ENCODE measurements around the gene ZNF555.
A peak's percentile ranks its signal among the peaks of the same experiment; 100 is the strongest.

ZNF555 gene

DNA sequence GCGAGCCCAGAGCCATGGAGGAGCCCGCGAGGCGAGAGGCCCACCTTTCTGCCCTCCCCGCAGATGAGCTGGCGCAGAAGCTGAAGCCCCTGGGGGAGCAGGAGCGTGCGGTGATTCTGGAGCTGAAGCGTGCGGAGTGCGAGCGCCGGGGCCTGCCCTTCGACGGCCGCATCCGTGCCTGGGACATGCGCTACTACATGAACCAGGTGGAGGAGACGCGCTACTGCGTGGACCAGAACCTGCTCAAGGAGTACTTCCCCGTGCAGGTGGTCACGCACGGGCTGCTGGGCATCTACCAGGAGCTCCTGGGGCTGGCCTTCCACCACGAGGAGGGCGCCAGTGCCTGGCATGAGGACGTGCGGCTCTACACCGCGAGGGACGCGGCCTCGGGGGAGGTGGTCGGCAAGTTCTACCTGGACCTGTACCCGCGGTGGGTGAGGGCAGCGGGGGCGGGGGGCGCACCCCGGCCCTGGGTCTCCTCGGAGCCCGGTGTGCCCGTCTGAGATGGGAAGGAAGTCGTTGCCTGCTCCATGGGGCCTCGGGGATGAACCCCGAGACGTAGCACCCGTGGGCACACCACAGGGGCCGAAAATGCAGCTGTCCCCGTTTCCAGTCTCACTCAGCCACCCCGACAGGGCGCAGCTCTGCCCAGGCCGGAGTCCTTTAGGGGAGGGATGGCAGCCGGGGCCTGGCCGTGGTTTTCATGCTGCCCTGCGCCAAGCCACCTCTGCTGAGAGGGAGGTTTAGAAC, 33.7 kb upstream of the ZNF555 start:
- no peak for DNase-seq (ENCODE audit: low spot score)

DNA sequence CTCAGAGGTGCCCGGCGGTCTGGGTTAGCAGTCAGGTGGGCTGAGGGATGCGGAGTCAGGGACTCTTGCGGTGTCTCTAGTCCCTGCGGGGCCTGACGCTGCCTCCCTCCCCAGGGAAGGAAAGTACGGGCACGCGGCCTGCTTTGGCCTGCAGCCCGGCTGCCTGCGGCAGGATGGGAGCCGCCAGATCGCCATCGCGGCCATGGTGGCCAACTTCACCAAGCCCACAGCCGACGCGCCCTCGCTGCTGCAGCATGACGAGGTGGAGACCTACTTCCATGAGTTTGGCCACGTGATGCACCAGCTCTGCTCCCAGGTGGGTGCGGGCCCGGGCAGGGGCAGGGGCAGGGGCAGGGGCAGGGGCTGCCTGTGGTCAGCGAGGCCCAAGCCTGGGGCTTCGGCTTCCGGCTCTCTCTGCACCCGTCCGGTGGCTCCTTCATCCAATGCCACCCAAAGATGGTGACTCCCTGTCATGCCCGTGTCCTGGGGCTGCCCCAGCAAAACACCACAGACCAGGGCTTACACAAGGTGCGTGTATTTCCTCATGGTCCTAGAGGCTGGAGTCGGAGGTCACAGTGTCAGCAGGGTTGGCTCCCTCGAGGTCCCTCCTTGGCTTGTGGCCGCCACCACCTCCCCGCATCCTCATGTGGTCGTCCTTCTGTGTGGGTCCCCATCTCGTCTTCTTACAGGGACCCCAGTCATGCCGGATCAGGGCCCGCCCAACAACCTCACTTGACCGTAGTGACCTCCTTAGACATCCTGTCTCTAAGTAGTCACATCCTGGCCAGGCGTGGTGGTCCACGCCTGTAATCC, 32.9 kb upstream of the ZNF555 start:
- no peak for DNase-seq (ENCODE audit: low spot score)

- DNase-seq (ENCODE audit: low spot score), result no peak
Measured at GRCh38 chr19:2809387-2810140, 31.7 kb upstream of the ZNF555 start.

- no peak for DNase-seq (ENCODE audit: low spot score)
Measured at GRCh38 chr19:2810141-2811091, 30.9 kb upstream of the ZNF555 start.

DNA sequence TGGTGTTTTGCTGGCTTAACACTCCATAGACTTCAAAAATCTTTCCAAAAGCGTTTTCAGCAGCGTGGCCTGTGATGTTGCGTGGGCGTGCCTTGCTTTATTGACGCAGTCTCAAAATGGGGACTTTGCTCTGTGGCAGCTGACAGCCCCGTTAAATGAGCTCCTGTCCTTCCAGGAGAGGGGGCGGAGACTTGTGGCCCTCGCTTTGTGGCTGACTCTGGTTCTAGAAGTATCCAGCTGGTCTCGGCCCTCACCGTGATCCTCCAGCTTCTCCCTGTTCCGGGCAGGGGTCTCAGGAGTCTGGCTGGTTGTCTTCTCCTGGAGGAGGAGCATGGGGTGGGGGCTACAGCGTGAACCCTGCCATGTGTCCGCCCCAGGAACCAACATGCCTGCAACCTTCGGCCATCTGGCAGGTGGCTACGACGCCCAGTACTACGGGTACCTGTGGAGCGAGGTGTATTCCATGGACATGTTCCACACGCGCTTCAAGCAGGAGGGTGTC, 30.0 kb upstream of the ZNF555 start:
- no peak for DNase-seq (ENCODE audit: low spot score)

DNA sequence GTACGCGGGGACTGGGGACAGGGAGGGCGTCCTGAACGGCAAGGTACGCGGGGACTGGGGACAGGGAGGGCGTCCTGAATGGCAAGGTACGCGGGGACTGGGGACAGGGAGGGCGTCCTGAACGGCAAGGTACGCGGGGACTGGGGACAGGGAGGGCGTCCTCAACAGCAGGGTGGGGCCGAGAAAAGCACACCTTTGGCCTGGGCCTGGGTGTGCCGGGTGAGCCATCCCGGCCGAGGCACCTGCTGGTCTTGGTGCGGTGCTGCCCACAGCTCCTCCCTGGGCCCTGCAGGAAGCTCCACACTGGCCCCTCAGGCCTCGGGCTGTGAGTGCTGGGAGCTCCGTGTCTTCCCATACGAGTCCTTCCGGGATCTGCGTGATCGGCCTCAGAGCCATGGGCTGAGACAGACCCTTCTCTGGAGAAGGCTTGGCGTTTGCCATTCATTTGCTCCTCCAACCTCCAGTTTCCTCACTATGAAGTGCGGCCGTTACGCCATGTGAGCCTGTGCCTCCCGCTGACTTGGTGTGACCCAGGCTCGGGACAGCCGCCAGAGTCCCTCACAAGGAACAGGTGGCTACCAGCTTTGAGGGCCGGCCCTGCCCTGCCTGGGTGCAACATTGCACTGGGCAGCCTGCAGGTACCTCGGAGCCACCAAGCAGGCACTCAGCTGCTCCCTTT, 29.4 kb upstream of the ZNF555 start:
- DNase-seq (ENCODE audit: low spot score), result no peak

- DNase-seq (ENCODE audit: low spot score), result no peak
Measured at GRCh38 chr19:2812414-2813234, 28.7 kb upstream of the ZNF555 start.

DNA sequence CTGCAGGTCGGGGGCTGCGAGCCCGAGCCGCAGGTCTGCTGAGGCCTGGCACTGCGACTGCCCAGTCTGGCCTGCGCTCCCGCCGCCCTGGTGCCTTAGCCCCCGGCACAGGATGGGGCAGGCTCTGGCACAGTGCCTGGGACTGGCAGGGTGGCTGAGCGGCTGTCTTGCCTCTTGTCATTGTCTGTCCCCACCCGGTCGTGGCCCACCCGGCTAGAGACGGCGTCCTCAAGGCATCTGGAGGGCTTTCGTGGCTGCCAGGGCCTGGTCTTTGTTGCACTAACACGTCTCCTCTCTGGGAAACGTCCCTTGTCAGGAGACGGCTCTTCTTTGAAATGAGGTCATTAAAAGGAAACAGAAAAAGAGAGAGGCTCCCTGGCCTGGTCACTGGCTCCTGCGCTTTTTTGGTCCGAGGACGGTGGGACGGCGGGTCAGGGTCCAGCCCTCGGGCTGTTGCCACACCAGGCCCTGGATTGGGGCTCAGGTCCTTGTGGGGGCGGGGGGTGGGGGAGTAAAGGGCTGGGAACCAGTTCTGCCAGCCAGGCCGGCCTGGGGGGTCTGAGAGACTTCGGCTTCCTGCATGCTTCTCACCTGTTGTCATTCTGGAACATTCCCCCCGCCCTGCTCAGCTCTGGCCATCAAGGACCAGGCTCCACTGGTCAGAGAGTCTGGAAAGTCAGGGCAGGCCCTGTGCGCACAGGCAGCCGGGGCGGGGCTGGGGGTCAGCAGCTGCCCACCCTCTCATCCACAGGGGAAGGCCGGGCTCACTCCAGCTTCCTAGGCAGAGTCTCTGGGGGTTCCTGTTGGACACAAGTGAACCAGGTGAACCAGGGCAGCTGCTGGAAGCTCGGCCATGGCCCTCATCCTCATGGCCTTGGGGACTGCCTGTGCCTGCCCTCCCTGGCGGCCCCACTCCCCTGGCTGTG, 27.8 kb upstream of the ZNF555 start:
- DNase-seq (ENCODE audit: low spot score), result no peak

DNA sequence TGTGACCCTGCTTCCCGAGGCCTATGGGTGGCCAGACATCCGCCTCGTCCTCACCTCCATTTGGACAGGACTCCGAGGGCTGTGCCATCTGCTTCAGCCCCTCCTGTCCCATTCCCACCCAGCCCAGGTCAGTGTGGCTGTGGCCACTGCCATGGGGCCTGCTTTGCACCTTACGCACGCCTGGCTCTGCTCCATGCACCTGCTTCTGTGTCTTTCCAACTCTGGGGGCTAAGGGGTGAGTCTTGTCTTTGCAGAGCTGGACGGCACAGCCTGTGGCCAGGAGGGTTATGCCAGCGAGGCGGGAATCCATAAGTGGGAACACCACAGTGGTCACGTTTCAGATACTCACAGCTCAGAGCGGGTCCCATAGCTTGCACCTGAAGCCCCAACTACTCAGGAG, 26.8 kb upstream of the ZNF555 start:
- DNase-seq (ENCODE audit: low spot score), result no peak

- no peak for DNase-seq (ENCODE audit: low spot score)
Measured at GRCh38 chr19:2815191-2815614, 26.1 kb upstream of the ZNF555 start.

DNA sequence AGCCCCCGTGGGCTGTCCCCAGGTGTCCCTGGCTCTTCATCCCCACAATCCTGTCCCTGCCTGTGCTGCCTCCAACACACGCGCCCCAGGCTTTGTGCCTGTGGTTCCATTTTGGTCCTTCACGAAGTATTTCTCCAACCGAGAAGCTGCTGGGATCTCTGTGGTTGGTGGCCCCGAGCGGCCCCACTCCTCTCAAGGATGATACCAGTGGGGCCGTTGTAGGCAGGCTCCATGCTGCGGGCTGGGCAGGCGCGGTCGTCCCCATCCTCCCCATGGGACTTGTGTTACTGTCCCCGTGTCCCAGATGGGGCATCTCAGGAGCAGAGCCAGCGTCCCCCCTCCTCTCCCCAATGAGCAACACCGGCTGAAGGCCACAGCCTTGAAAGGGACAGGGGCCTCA, 25.4 kb upstream of the ZNF555 start:
- no peak for DNase-seq (ENCODE audit: low spot score)

DNA sequence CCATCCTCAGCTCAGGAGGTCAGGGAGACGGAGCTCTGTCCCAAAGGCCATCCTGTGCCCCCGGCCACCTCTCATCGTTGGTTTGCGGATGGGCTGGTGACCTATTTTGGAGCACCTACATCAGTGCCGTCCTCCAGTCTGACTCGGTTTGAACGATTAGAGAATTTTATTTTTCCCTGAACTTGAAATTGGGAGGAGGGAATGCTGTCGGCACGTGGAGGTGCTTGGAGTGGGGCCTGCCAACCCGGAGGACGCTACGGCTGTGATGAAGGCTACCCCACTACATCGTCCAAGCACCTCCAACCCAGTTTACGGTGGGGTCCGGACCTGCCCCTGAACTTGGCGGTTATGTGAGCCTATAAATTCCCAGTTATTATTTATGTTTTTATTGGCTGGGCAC, 24.6 kb upstream of the ZNF555 start:
- DNase-seq (ENCODE audit: low spot score), result no peak

- peak; percentile 54 for DNase-seq (ENCODE audit: low spot score)
Measured at GRCh38 chr19:2817237-2817829, 23.9 kb upstream of the ZNF555 start.

- DNase-seq (ENCODE audit: low spot score), result peak; percentile 83
Measured at GRCh38 chr19:2819540-2820111, 21.6 kb upstream of the ZNF555 start, which contains the start of gene ZNF554. TSS of gene ZNF554 (plus strand) at chr19:2819868. CDS start at chr19:2820072, 204 bp downstream.

- no peak for DNase-seq (ENCODE audit: low spot score)
Measured at GRCh38 chr19:2820112-2820702, 21.1 kb upstream of the ZNF555 start.

DNA sequence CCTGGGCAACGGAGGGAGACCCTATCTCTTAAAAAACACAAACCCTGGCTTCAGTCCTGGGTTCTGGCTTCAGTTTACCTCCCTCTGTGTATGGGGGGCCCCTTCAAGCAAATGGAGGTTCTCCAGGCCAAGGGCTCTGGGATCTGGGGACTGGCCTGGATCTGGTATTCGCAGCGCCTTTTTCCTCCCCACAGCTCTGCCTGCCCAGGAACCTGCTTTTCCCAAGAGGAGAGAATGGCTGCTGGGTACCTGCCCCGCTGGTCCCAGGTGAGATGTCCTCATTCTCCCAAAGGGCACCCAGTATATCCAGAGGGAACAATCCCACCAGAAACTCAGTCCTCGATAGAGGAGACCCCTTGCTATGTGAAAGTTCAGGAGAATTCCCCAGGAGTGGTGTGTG, 18.4 kb upstream of the ZNF555 start:
- DNase-seq (ENCODE audit: low spot score), result no peak

DNA sequence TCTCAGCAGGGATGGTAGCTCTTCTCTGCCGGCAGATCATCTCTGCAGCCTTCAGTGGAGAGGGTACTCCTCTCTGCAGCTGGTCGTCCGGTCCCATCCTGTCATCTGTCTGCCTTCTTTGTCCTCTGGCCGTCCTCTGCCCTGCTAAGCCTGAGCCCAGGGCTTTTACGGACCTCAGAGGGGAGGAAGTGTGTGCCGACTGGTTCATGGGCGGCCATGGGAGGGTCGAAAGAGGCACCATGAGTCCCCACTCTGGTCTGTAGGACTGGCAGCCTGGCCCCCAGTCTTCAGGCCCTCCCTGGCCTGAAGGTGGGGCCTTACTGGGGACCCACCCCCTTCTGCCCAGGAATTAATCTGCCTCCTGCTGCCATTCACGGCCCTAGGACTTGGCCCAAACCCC, 17.6 kb upstream of the ZNF555 start:
- no peak for DNase-seq (ENCODE audit: low spot score)

DNA sequence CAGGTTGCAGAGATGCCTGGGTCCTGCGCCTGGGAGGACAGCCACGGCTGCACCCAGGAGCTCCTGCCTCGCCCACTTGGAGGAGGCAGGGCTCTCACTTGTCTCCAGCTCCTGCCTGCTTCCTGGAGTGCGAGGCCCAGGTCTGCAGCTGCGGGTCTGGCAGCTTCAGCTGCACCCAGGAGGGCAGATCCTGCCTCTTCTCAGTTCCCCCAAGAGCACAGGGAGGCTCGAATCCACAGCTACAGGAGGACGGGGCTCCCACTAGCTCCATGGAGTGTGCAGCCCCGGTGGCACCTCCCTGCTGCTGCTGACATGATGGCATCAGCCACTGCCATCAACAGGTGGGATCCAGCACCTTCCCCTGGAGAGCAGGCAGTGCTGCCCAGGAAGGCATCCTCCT, 17.1 kb upstream of the ZNF555 start:
- no peak for DNase-seq (ENCODE audit: low spot score)

Measured in SW480 (cell line).